SK-N-SH (cell line): ENCODE data around the gene SFTPB. TPM values are rescaled to one million over a fixed set of nuclear protein-coding genes. Genes with fewer than 3 reads are reported as not detected.

Experiments used
- CTCF ChIA-PET: fragments of 300-600, 350-600 bp; formaldehyde crosslinking; extraction: SDS; loops from one replicate; lab custom pipeline; 2021; lab: Yijun Ruan, JAX
- POLR2A ChIA-PET: fragments of 350-600 bp; sonication (Branson Sonifier 250); formaldehyde crosslinking; extraction: SDS; loops from one replicate; lab custom pipeline; 2020; ENCODE audit warnings: antibody characterized with exemption, inconsistent platforms; lab: Yijun Ruan, JAX
- DNase-seq: peaks from one replicate; pipeline ENCODE4 v3.0.0; 2012
- H2AFZ ChIP-seq: fragments of 200-600 bp; sonication (generic); 2 replicates; pipeline ENCODE4 v1.8.1; 2016; ENCODE audit warnings: antibody characterized with exemption, mild to moderate bottlenecking, low read depth
- H3F3A ChIP-seq: fragments of 200-600 bp; sonication (generic); replicated peaks from 2 replicates; pipeline ENCODE3; 2016; ENCODE audit warnings: antibody characterized with exemption, mild to moderate bottlenecking; ENCODE audit not compliant: insufficient read depth
- H3K27ac ChIP-seq, 2 experiments: fragments of 200-500 bp in 1 of 2; fragments of 200-600 bp in 1 of 2; sonication (Bioruptor generic) in 1 of 2; sonication (generic), shearing (Covaris generic) in 1 of 2; 2 replicates each; pipeline versions ENCODE4 v1.5.1 to v1.6.1; 2014 to 2016; ENCODE audit warnings: low read depth in 2 of 2, inconsistent platforms in 1 of 2, low read length in 1 of 2, mild to moderate bottlenecking in 1 of 2, mixed read lengths in 1 of 2
- H3K27me3 ChIP-seq: fragments of 200-600 bp; sonication (generic), shearing (Covaris generic); 2 replicates; pipeline ENCODE4 v1.6.1; 2016; ENCODE audit warnings: mixed run types; ENCODE audit not compliant: insufficient read depth
- H3K36me3 ChIP-seq, 2 experiments: fragments of 200-500 bp in 1 of 2; fragments of 200-600 bp in 1 of 2; sonication (Bioruptor generic) in 1 of 2; sonication (generic) in 1 of 2; replicated peaks in 1 of 2; 2 replicates each; pipeline versions ENCODE3 to v1.5.1; 2014 to 2016; ENCODE audit warnings: low read length in 1 of 2, mild to moderate bottlenecking in 1 of 2; ENCODE audit not compliant: insufficient read depth in 2 of 2, control insufficient read depth in 1 of 2
- H3K4me1 ChIP-seq, 2 experiments: fragments of 200-500 bp in 1 of 2; fragments of 200-600 bp in 1 of 2; sonication (Bioruptor generic) in 1 of 2; sonication (generic), shearing (Covaris generic) in 1 of 2; 2 replicates each; pipeline versions ENCODE4 v1.5.1 to v1.6.1; 2014 to 2016; ENCODE audit warnings: low read depth in 1 of 2, low read length in 1 of 2, mixed run types in 1 of 2; ENCODE audit not compliant: insufficient read depth in 2 of 2, control insufficient read depth in 1 of 2
- H3K4me2 ChIP-seq: fragments of 200-600 bp; sonication (generic), shearing (Covaris generic); 2 replicates; pipeline ENCODE4 v1.6.1; 2017; ENCODE audit warnings: mixed run types
- H3K4me3 ChIP-seq, 2 experiments: fragments of 200-500 bp in 1 of 2; fragments of 200-600 bp in 1 of 2; sonication (Bioruptor generic) in 1 of 2; sonication (generic), shearing (Covaris generic) in 1 of 2; 2 replicates each; pipeline versions ENCODE4 v1.5.1 to v1.8.1; 2014 to 2016; ENCODE audit warnings: low read depth in 2 of 2, inconsistent platforms in 1 of 2, low read length in 1 of 2, mild to moderate bottlenecking in 1 of 2, mixed read lengths in 1 of 2, moderate library complexity in 1 of 2
- H3K79me2 ChIP-seq: fragments of 200-600 bp; sonication (generic); 2 replicates; pipeline ENCODE4 v1.8.1; 2017; ENCODE audit warnings: mild to moderate bottlenecking; ENCODE audit not compliant: insufficient read depth
- H3K9ac ChIP-seq: fragments of 200-600 bp; sonication (generic); 2 replicates; pipeline ENCODE4 v1.6.1; 2017; ENCODE audit warnings: mixed run types
- H3K9me2 ChIP-seq: fragments of 200-600 bp; sonication (generic); 2 replicates; pipeline ENCODE4 v1.6.1; 2017; ENCODE audit warnings: mixed run types
- H3K9me3 ChIP-seq: fragments of 200-600 bp; sonication (generic); 2 replicates; pipeline ENCODE4 v1.6.1; 2017; ENCODE audit warnings: mixed run types, mild to moderate bottlenecking, moderate library complexity
- H4K20me1 ChIP-seq: fragments of 200-600 bp; sonication (generic); 2 replicates; pipeline ENCODE4 v1.6.1; 2017; ENCODE audit warnings: mild to moderate bottlenecking, mixed run types; ENCODE audit not compliant: insufficient read depth
- CHD2 ChIP-seq: fragments of 150-350 bp; IDR thresholded peaks from 2 replicates; pipeline ENCODE4 v1.6.1; 2018; ENCODE audit warnings: low read length; ENCODE audit not compliant: partially characterized antibody
- EP300 ChIP-seq, 2 experiments: IDR thresholded peaks; 2 replicates each; pipeline versions ENCODE4 v1.4.0 to v1.6.1; 2012; ENCODE audit warnings: borderline replicate concordance in 1 of 2, low read depth in 1 of 2, low read length in 1 of 2
- EZH2phosphoT487 ChIP-seq: fragments of 200-600 bp; sonication (generic); IDR thresholded peaks from 2 replicates; pipeline ENCODE4 v1.6.1; 2017; ENCODE audit warnings: low read depth, mixed run types, mild to moderate bottlenecking, antibody characterized with exemption, moderate library complexity, borderline replicate concordance
- FOSL2 ChIP-seq: IDR thresholded peaks from 2 replicates; pipeline ENCODE4 v1.4.0; 2012; ENCODE audit warnings: low read depth, mild to moderate bottlenecking, moderate library complexity, borderline replicate concordance
- FOXM1 ChIP-seq: IDR thresholded peaks from 2 replicates; pipeline ENCODE4 v1.4.0; 2012; ENCODE audit warnings: low read depth, mild to moderate bottlenecking
- GABPA ChIP-seq: IDR thresholded peaks from 2 replicates; pipeline ENCODE4 v1.4.0; 2012; ENCODE audit warnings: low read depth, mild to moderate bottlenecking
- JUND ChIP-seq: IDR thresholded peaks from 2 replicates; pipeline ENCODE4 v1.4.0; 2012
- MXI1 ChIP-seq: IDR thresholded peaks from 2 replicates; pipeline ENCODE4 v1.6.1; 2012; ENCODE audit warnings: mild to moderate bottlenecking, low read depth, low read length, improper control_type of control experiment
- NRF1 ChIP-seq: IDR thresholded peaks from 2 replicates; pipeline ENCODE4 v1.6.1; 2012; ENCODE audit warnings: low read depth, mild to moderate bottlenecking, low read length
- RXRA ChIP-seq: IDR thresholded peaks from 2 replicates; pipeline ENCODE4 v1.4.0; 2012; ENCODE audit warnings: low read depth, mild to moderate bottlenecking, borderline replicate concordance
- TCF12 ChIP-seq: IDR thresholded peaks from 2 replicates; pipeline ENCODE4 v1.4.0; 2012
- WGBS: methylation state at CpG from one replicate; pipeline ENCODE4 v1.1.6; 2017; ENCODE audit warnings: low lambda C conversion rate; 5-methylcytosine and 5-hydroxymethylcytosine counted together
- polyA plus RNA-seq, 3 experiments: library from polyadenylated mRNA; depleted of rRNA; stranded (reverse); fragments of >200 nt; gene quantifications; 2 replicates each; pipeline ENCODE4 v1.2.3, GENCODE V29; 2012
- TF ChIP-seq, protein P1 (sequence below): IDR thresholded peaks from 2 replicates; pipeline ENCODE4 v1.4.0; 2012; ENCODE audit warnings: low read depth, borderline replicate concordance
- TF ChIP-seq, protein P2 (sequence below): IDR thresholded peaks from 2 replicates; pipeline ENCODE4 v1.4.0; 2012; ENCODE audit warnings: low read depth

The SFTPB gene
- polyA plus RNA-seq, 1 of the 3 experiments (the other 2 are of a cell fraction), result not detected

DNA sequence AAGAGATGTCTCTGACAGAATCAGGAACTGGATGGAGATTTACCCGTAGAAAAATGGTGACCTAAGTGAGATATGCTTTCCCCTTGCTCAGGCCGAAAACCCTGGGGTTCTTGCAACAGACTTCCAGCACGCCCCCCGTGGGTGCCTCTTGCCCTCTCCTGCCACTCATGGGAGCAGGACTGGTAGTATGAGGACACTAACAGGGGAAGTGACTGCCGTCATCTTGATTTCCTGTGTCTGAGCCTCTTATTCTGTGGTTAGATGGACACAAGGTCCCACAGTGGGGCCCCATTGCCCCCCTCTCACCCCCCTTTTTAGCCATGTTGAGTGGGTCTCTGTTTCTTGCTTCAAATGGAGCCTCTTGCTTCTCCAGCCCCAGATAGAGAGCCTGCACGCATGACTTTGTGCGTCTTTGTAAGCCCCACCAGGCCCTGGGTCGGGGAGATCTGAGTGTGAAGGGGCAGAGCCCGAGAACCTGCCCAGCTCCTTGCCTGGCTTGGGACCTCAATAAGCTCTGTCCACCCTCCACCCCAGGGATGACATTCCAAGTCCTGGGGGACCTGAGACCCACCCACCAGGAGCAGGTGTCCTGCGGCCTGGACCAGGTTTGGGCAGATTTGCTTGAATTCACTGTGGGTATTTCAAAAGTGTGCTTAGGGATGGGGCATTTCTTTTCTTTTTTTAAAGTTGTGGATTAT, 38.7 kb upstream of the SFTPB start:
- H3K36me3 ChIP-seq, result no peaks in the 10 kb centered on the region
- H3K27ac ChIP-seq, result no peak overlapping the region
- no peaks in the 10 kb centered on the region for H3K9me2 ChIP-seq
- no peak overlapping the region for H3K9ac ChIP-seq
- TF ChIP-seq FOSL2 (no peak), EZH2phosphoT487 (no peak)
- H3K4me3 ChIP-seq, result no peak overlapping the region
- H3K79me2 ChIP-seq, result no peaks in the 10 kb centered on the region
- ChIA-PET CTCF (interaction anchor here (0.6 to 8.1 kb wide), 42 partner anchors 11 to 407 kb away, joined by 3 to 101 read pairs (median 5); partner anchors contain the start of genes GNLY and SFTPB), POLR2A (no interaction called here)
- H3K9me3 ChIP-seq, result no peaks in the 10 kb centered on the region
- no peak for DNase-seq
- H3K27me3 ChIP-seq, result no peaks in the 10 kb centered on the region
- 85% methylated on average over 8 of the region's 10 CpGs for WGBS
- H2AFZ ChIP-seq, result no peak overlapping the region
- no peak overlapping the region for H3K4me2 ChIP-seq
- peaks cover 0 to 8% of the 10 kb centered on the region in 2 experiments; a peak in 2 of 4 replicates for H3K4me1 ChIP-seq
- peaks cover 12% of the 10 kb centered on the region for H3F3A ChIP-seq
- no peaks in the 10 kb centered on the region for H4K20me1 ChIP-seq

DNA sequence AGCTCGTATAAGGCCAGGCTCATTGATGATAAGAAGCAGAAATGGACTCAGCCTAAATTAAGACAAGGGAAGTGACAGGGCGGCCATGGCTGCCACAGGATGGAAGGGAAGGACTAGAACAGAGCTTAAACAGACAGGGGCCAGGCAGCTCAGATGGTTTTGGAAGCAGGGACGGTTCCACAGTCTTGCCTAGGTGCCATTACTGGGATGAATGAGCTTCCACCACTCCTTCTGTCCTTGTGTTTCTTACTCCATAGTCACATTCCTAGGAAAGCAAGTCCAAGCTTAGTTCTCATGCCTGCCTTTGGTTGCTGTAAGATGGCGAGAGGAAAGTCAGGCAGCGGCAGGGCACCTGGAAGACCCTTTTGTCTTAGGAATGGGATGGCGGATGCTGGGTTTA, 38.1 kb upstream of the SFTPB start:
- CTCF ChIA-PET, result interaction anchor here (0.7 to 8.1 kb wide), 14 partner anchors 11 to 184 kb away, joined by 3 to 101 read pairs (median 16); partner anchors contain the start of gene GNLY
- no peaks in the 10 kb centered on the region for H3K9me3 ChIP-seq
- no peaks in the 10 kb centered on the region for H3K9me2 ChIP-seq
- H3K4me1 ChIP-seq, result peaks cover 0 to 11% of the 10 kb centered on the region in 2 experiments; a peak in 2 of 4 replicates
- no peaks in the 10 kb centered on the region for H3K27me3 ChIP-seq
- H3K36me3 ChIP-seq, result no peaks in the 10 kb centered on the region
- no peak overlapping the region for H3K9ac ChIP-seq
- no peaks in the 10 kb centered on the region for H4K20me1 ChIP-seq
- H2AFZ ChIP-seq, result no peak overlapping the region
- no peak overlapping the region for H3K4me3 ChIP-seq
- TF ChIP-seq, protein P1, sequence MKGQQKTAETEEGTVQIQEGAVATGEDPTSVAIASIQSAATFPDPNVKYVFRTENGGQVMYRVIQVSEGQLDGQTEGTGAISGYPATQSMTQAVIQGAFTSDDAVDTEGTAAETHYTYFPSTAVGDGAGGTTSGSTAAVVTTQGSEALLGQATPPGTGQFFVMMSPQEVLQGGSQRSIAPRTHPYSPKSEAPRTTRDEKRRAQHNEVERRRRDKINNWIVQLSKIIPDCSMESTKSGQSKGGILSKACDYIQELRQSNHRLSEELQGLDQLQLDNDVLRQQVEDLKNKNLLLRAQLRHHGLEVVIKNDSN, result no peak
- TF ChIP-seq EP300 (IDR thresholded peaks at IDR 0.05; ENCODE audit: borderline replicate concordance in 1 of 2, low read depth in 1 of 2, low read length in 1 of 2) (no peak), JUND (no peak), FOXM1 (no peak), NRF1 (no peak), RXRA (no peak), MXI1 (no peak), TCF12 (no peak), EZH2phosphoT487 (no peak), GABPA (no peak), CHD2 (no peak)
- TF ChIP-seq, protein P2, sequence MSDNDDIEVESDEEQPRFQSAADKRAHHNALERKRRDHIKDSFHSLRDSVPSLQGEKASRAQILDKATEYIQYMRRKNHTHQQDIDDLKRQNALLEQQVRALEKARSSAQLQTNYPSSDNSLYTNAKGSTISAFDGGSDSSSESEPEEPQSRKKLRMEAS, result no peak
- WGBS, result 99% methylated on average over 5 of the region's 6 CpGs
- no peak overlapping the region for H3K27ac ChIP-seq
- no peak overlapping the region for H3K4me2 ChIP-seq
- H3K79me2 ChIP-seq, result no peaks in the 10 kb centered on the region
- peaks cover 15% of the 10 kb centered on the region for H3F3A ChIP-seq
- DNase-seq, result no peak
- POLR2A ChIA-PET, result no interaction called here
